Fibroblast of lung (primary cell): ENCODE measurements around the gene STAC.

Experiments used
- CTCF ChIP-seq, 2 donors: IDR thresholded peaks in 1 of 2; conservative IDR thresholded peaks in 1 of 2; 1 replicate in 1 of 2; 2 replicates in 1 of 2; pipeline ENCODE4 v1.5.1; 2011 to 2012; ENCODE audit warnings: low read length in 2 of 2, control low read depth in 1 of 2, inconsistent platforms in 1 of 2, low read depth in 1 of 2, mild to moderate bottlenecking in 1 of 2
- EZH2 ChIP-seq: IDR thresholded peaks from 2 replicates; pipeline ENCODE4 v1.5.1; 2012; ENCODE audit warnings: low read length, control low read depth, mild to moderate bottlenecking; ENCODE audit errors: missing control alignments

- TF ChIP-seq CTCF (conservative IDR thresholded peaks at IDR 0.05 in 1 of 2, IDR thresholded peaks at IDR 0.05 in 1 of 2; ENCODE audit: low read depth in 1 of 2, low read length in 2 of 2) (no peak), EZH2 (no peak)
Measured at GRCh38 chr3:36511791-36512486, 131.6 kb downstream of the STAC start.
